ENCODE data around the gene ZNF679. TPM values are rescaled to one million over a fixed set of nuclear protein-coding genes. Genes with fewer than 3 reads are reported as not detected.
"Not testable (repeated sequence)": the region's sequence is repeated elsewhere in the genome, so short reads cannot be mapped to it uniquely, and the experiment has no call there.

Gene ZNF679
- not detected for total RNA-seq
- not detected for polyA plus RNA-seq
- long read RNA-seq, donor 1: 0 reads
- long read RNA-seq, donor 2: 0 reads
- long read RNA-seq, donor 3: 0 reads

- 86 to 93% (median 87%) methylated on average over 1 of the region's 1 CpG for WGBS, 4 donors
Measured at GRCh38 chr7:64228174-64228573, at the start of gene ZNF679. TSS of gene ZNF679 (plus strand) at chr7:64228474. CDS start at chr7:64249118, 20,644 bp downstream.

GRCh38 chr7:64180989-64181388, 47.3 kb upstream of the ZNF679 start:
- 39 to 51% (median 42%) methylated on average over 4 of the region's 4 CpGs for whole genome bisulfite sequencing, 4 donors
- intact Hi-C loops (cut with DNase I): loop anchor here in 2 of 10 donors (5.0 kb wide), 1 partner anchor 436 kb away; no protein-coding TSS in a partner anchor

More at GRCh38 chr7:64228174-64228573, at the start of gene ZNF679:
- intact Hi-C loops (cut with DNase I): loop anchor here in 1 of 10 donors (10.0 kb wide), 1 partner anchor 47 kb away; no protein-coding TSS in a partner anchor
- H3K27ac ChIP-seq, H3K27me3 ChIP-seq, H3K4me3 ChIP-seq, H3K36me3 ChIP-seq, ATAC-seq, H3K4me1 ChIP-seq, DNase-seq: not testable (repeated sequence)
- H3K9me3 ChIP-seq: peaks cover 0 to 47% (median 13%) of the 10 kb centered on the region in 12 donors

GRCh38 chr7:64181586-64181985, 46.7 kb upstream of the ZNF679 start:
- no peak for ATAC-seq
- Histone ChIP-seq H3K4me3 (no peak overlapping the region), H3K4me1 (peaks cover 0 to 8% (median 0%) of the 10 kb centered on the region in 12 donors), H3K27me3 (peaks cover 0 to 48% (median 17%) of the 10 kb centered on the region in 9 donors), H3K9me3 (peaks cover 0 to 11% (median 0%) of the 10 kb centered on the region in 12 donors), H3K27ac (no peak overlapping the region), H3K36me3 (no peaks in the 10 kb centered on the region)
- WGBS, 4 donors: 23 to 44% (median 31%) methylated on average over 25 to 46 of the region's 46 CpGs
- intact Hi-C loops (cut with DNase I): loop anchor here in 2 of 10 donors (5.0 kb wide), 1 partner anchor 436 kb away; no protein-coding TSS in a partner anchor
- TF ChIP-seq CTCF (IDR thresholded peaks at IDR 0.05) (no peak), POLR2A (IDR thresholded peaks at IDR 0.05) (no peak)
- peak in 1 of 5 donors; percentile 12 for DNase-seq

More at GRCh38 chr7:64180989-64181388, 47.3 kb upstream of the ZNF679 start:
- ATAC-seq (no peak), DNase-seq (no peak)
- Histone ChIP-seq H3K27me3 (peaks cover 0 to 48% (median 17%) of the 10 kb centered on the region in 9 donors), H3K9me3 (peaks cover 0 to 11% (median 0%) of the 10 kb centered on the region in 12 donors), H3K4me3 (no peak overlapping the region), H3K4me1 (peaks cover 0 to 8% (median 0%) of the 10 kb centered on the region in 12 donors), H3K36me3 (no peaks in the 10 kb centered on the region), H3K27ac (no peak overlapping the region)
- TF ChIP-seq CTCF (IDR thresholded peaks at IDR 0.05) (peak in 9 of 12 donors; percentile 14 to 45 (median 23)), POLR2A (IDR thresholded peaks at IDR 0.05) (no peak)

- H3K27ac ChIP-seq: no peak overlapping the region
- peaks cover 0 to 8% (median 0%) of the 10 kb centered on the region in 12 donors for H3K4me1 ChIP-seq
- H3K4me3 ChIP-seq: no peak overlapping the region
- 27 to 52% (median 35%) methylated on average over 9 to 66 of the region's 66 CpGs for WGBS, 4 donors
- H3K9me3 ChIP-seq: peaks cover 0 to 15% (median under 1%) of the 10 kb centered on the region in 12 donors
- TF ChIP-seq POLR2A (IDR thresholded peaks at IDR 0.05): no peak
- TF ChIP-seq CTCF (IDR thresholded peaks at IDR 0.05): no peak
- DNase-seq (peak in 1 of 5 donors; percentile 12), ATAC-seq (no peak)
- H3K36me3 ChIP-seq: no peaks in the 10 kb centered on the region
- H3K27me3 ChIP-seq: peaks cover 0 to 48% (median 17%) of the 10 kb centered on the region in 9 donors
- intact Hi-C loops (cut with DNase I): loop anchor here in 7 of 10 donors (2.0 to 5.0 kb wide), 4 partner anchors 435 to 439 kb away; no protein-coding TSS in a partner anchor
Measured at GRCh38 chr7:64182036-64182790, 46.1 kb upstream of the ZNF679 start.

Data from heart left ventricle (tissue), 16 donors.